Lower lobe of right lung (tissue), 2 donors: ENCODE data around the gene IRF8. TPM values are rescaled to one million over a fixed set of nuclear protein-coding genes. Genes with fewer than 3 reads are reported as not detected.

Experiments used
- ATAC-seq, 2 donors: fragments of 200-7000 bp; cut with Tn5 transposase; one replicate each; pipeline ENCODE4 v1.9.1; 2020 to 2022; ENCODE audit warnings: mild to moderate bottlenecking in 2 of 2, moderate library complexity in 2 of 2
- DNase-seq: peaks from one replicate; pipeline ENCODE4 v3.0.0-alpha.2; 2020
- H3K27ac ChIP-seq: fragments of 200-600 bp; one replicate; pipeline ENCODE4 v1.8.0; 2022
- H3K27me3 ChIP-seq: fragments of 200-600 bp; one replicate; pipeline ENCODE4 v1.8.0; 2022; ENCODE audit warnings: low read depth
- H3K36me3 ChIP-seq: fragments of 200-600 bp; one replicate; pipeline ENCODE4 v1.8.0; 2022; ENCODE audit warnings: mild to moderate bottlenecking
- H3K4me1 ChIP-seq: fragments of 200-600 bp; one replicate; pipeline ENCODE4 v1.8.0; 2022
- H3K4me3 ChIP-seq: fragments of 200-600 bp; one replicate; pipeline ENCODE4 v1.8.0; 2022; ENCODE audit warnings: mild to moderate bottlenecking
- H3K9me3 ChIP-seq: fragments of 200-600 bp; one replicate; pipeline ENCODE4 v1.8.0; 2022
- CTCF ChIP-seq: fragments of 200-600 bp; IDR thresholded peaks from one replicate; pipeline ENCODE4 v1.8.0; 2022; ENCODE audit warnings: antibody characterized with exemption, mild to moderate bottlenecking
- intact Hi-C: fragments of 100-400 bp; cut with DNase I; formaldehyde crosslinking; loops from one replicate; pipeline ENCODE4 v1.11.0; 2022
- total RNA-seq: library from RNA; stranded (reverse); fragmentation: NEBNext Ultra II Directional; extraction: Animal tissue kit (Norgen Biotek cat#: 25700); gene quantifications from one replicate; pipeline ENCODE4 v1.2.1, GENCODE V29; 2021
- donor health status: DM: no; HTN: yes; CAD: no; lungs with severe emphysema.

Gene IRF8
- total RNA-seq, 1 donor from 2014 or later = 67.9 TPM

GRCh38 chr16:85899444-85899843 is 482 bp downstream of the IRF8 start:
- Histone ChIP-seq H3K27ac (peak overlapping the region; percentile 77), H3K36me3 (no peaks in the 10 kb centered on the region), H3K4me1 (peaks cover 35% of the 10 kb centered on the region), H3K9me3 (no peaks in the 10 kb centered on the region), H3K4me3 (peak overlapping the region; percentile 83), H3K27me3 (peaks cover 15% of the 10 kb centered on the region)
- intact Hi-C loops = no loop called here
- no peak for TF ChIP-seq CTCF
- DNase-seq (no peak), ATAC-seq (no peak)

GRCh38 chr16:85900027-85900792 is 1.2 kb downstream of the IRF8 start:
- TF ChIP-seq CTCF = no peak
- no peaks in the 10 kb centered on the region for H3K36me3 ChIP-seq
- no peak for DNase-seq
- H3K9me3 ChIP-seq = no peaks in the 10 kb centered on the region
- H3K4me1 ChIP-seq = peaks cover 35% of the 10 kb centered on the region
- no peak for ATAC-seq
- intact Hi-C loops = no loop called here
- peak overlapping the region; percentile 83 for H3K4me3 ChIP-seq
- H3K27me3 ChIP-seq = peaks cover 15% of the 10 kb centered on the region
- H3K27ac ChIP-seq = peak overlapping the region; percentile 48

GRCh38 chr16:85901110-85901509 is 2.1 kb downstream of the IRF8 start:
- Histone ChIP-seq H3K27me3 (peaks cover 15% of the 10 kb centered on the region), H3K9me3 (no peaks in the 10 kb centered on the region), H3K4me1 (peaks cover 35% of the 10 kb centered on the region), H3K4me3 (peak overlapping the region; percentile 83), H3K27ac (no peak overlapping the region), H3K36me3 (no peaks in the 10 kb centered on the region)
- no peak for TF ChIP-seq CTCF
- ATAC-seq (no peak), DNase-seq (no peak)
- intact Hi-C loops = no loop called here

GRCh38 chr16:85901773-85902365 is 2.9 kb downstream of the IRF8 start:
- no peaks in the 10 kb centered on the region for H3K9me3 ChIP-seq
- H3K4me3 ChIP-seq = peak overlapping the region; percentile 83
- intact Hi-C loops = no loop called here
- TF ChIP-seq CTCF = no peak
- ATAC-seq (no peak), DNase-seq (no peak)
- H3K36me3 ChIP-seq = no peaks in the 10 kb centered on the region
- H3K27me3 ChIP-seq = peaks cover 15% of the 10 kb centered on the region
- no peak overlapping the region for H3K27ac ChIP-seq
- H3K4me1 ChIP-seq = peaks cover 35% of the 10 kb centered on the region

GRCh38 chr16:85902366-85903155 is 3.6 kb downstream of the IRF8 start:
- Histone ChIP-seq H3K4me1 (peaks cover 36% of the 10 kb centered on the region), H3K4me3 (peak overlapping the region; percentile 83), H3K27ac (no peak overlapping the region), H3K27me3 (peaks cover 15% of the 10 kb centered on the region), H3K36me3 (no peaks in the 10 kb centered on the region), H3K9me3 (no peaks in the 10 kb centered on the region)
- no peak for TF ChIP-seq CTCF
- intact Hi-C loops = no loop called here
- ATAC-seq (no peak), DNase-seq (no peak)
